GM19351 (cell line): ENCODE data around the gene FAXDC2.
"Not testable (repeated sequence)": the region's sequence is repeated elsewhere in the genome, so short reads cannot be mapped to it uniquely, and the experiment has no call there.

Experiments
- ATAC-seq: cut with Tn5 transposase; IDR thresholded peaks from one replicate; pipeline ENCODE4 v1.9.1; 2021; ENCODE audit warnings: mild to moderate bottlenecking, moderate library complexity; ENCODE audit not compliant: unreplicated experiment

The FAXDC2 gene

DNA sequence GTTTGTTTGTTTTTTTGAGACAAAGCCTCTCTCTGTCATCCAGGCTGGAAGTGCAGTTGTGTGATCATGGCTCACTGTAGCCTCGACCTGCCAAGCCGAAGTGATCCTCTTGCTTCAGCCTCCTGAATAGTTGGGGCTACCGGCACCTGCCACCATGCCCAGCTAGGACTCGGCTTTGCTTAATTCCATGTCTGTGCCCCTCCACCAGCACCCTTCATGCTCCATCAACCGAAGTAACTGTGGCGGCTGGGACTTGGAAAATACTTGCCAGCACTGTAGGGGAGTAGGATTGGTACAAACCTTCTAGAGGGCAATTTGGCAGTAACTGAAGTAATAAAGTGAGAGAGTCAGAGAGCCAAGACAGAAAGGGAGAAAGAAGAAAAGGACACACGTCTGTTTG lies 19.0 kb downstream of the FAXDC2 start:
- no peak for ATAC-seq

DNA sequence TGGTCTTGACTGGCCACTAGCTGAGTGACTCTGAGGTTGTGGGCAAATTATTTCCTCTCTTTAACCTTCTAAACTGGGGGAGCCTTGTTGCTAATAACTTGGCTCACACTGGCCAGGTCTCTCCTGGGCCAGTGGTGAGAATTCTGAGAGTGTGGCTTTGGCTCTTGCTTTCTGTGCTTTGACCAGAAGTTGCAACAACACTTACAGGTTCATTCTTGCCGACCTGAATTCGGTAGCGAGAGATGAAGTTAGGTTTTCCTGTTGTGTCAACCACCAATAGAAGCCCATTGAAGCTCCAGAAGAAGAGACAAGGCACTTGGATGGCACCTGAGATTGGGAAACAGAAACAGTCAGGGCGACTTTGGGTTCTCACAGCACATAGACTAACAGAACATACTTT lies 19.8 kb downstream of the FAXDC2 start:
- ATAC-seq: no peak

DNA sequence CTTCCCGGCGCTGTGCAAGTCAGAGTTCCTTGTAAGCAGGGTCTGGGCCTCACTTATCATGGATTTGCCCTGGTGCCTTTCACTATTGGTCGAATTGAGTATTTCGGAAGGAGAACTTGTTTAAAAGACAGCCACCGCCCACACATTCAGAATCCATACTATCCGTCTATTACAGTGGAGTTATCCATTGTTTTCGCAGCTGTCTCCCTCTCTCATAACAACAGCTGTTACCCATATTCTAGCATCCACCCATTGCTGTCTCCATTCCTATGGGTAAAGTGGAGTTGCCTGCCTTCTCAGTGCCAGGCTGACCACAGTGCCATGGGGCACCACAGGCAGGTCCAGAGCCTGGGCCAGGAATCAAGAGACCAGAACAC lies 20.2 kb downstream of the FAXDC2 start:
- no peak for ATAC-seq

DNA sequence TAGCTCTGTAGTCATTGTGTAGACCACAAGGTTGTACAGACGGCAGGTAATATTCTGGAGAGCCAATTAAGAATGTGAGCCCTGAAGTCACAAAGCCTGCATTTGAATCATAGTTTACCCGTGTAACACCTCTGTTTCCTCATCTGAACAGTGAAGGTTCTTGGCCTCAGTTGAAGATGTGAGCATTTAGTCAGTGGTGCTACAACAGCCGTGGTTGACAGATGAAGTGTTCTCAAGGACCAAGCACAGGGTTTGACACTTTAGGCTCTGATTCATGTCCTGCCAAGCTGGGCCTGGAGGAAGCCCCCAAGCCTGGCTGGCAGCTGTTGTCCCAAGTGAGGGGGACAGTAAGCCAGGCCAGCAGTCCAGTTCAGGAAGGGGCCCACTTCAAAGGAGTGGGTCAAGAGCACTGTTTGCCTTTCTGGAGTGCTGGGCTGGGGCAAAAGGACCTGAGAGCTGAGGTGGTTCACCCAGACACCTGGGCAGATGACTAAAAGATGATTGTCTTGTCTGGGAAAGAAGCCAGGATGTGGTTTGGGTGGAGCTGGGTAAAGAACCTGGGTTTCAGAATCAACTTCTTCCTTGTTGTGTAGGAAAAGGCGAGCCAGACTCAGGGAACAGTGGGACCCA lies 20.7 kb downstream of the FAXDC2 start:
- no peak for ATAC-seq

DNA sequence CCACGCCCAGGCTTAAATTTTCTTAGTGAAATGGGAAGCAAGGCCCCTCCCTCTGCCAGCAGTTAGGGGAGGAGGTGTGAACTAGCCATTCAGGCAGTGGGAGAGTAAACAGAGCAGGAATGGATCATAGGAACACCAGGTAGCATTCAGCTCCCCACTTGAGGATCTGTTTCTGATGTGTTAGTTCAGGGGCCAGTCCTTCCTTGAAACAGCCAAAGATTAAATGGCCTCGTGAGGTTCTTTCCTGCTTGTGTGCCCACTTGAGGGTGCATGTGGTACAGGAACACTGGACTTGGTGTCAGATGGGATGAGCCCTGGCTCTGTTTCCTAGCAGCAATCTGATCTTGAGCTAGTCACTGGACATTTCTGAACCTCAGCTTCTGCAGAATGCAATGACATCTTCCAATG lies 21.2 kb downstream of the FAXDC2 start:
- ATAC-seq: no peak

DNA sequence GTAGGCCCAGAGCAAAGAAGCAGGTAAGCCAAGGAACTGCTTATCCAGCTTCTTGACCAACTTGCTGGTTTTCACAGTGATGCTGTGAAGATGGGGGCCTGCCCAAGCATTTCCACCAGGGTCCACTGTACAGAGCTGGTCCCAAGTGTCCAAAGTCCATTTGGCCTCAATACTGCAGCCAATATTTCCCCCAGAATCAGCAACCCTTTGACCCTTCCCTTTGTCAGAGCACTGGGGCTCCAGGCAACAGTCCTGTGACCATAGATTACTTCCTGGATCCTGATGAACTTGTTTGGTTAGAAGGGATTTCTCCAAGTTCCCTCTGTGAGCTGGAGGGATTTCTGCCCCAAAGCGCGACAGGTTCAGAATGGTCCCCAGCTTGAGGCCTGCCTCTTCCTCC lies 26.3 kb downstream of the FAXDC2 start:
- ATAC-seq: no peak

DNA sequence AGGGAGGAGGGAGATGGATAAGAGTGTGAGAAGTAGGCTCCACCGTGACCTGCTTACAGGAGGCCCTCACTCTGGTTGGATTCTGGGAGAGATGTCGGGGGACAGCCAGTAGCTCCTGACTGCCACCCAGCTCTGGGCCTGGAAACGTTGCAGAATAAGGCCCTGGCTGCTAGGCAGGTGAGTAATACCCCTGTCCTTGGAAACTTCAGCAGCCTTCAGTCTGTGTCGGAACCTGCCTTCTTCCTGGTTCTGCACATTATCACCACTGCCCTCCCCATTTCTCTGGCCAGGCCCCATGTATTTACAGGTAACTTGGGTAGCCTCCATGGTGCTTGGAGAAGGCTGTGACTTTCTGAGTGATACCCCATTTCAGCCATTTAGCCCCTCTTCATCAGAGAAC lies 26.8 kb downstream of the FAXDC2 start:
- no peak for ATAC-seq

DNA sequence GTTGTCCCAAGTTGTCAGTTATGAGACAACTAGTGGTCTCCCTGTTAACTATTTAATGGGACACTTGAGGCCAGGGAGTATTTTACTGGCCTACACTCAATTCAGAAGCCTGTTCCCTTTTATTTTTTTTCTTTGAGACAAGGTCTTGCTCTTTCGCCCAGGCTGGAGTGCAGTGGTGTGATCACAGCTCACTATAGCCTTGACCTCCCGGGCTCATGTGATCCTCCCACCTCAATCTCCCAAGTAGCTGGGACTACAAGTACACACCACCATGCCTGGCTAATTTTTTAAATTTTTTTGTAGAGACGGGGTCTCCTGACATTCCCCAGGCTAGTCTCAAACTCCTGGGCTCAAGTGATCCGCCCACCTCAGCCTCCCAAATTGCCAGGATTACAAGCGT lies 27.5 kb downstream of the FAXDC2 start:
- not testable (repeated sequence) for ATAC-seq

- no peak for ATAC-seq
Observed at GRCh38 chr5:154820383-154820782, 30.0 kb downstream of the FAXDC2 start.

- ATAC-seq: no peak
Observed at GRCh38 chr5:154819546-154819945, 30.9 kb downstream of the FAXDC2 start.

DNA sequence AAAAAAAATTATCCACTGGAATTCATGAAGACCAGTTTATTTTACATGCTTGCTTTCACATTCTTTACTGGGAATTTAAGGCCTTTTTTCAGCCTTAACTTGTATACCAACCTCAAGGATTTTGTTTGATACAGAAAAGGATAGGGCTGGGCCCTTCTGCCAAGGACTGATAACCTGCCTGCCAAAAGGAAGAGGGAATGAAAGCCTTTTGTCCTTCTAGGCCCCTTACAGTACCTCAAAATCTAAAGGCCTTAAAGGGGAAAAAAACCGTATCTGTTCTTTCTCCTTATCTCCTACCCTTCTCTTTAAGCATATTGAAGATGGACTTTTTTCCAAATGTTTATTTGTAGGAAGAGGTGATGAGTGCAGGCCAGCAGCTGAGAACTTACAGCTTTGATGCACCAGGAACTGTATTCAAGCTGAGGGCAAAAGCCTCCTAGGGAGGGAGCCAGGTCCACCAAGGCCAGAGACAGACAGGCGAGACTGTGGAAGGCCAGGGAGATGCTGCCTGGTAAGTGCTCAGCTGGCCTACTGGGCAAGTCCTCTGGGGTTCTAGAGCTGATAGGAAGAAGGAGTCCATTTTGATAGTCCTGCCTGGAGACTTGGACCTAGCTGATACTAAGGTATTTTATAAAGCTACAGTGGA lies 31.8 kb downstream of the FAXDC2 start:
- no peak for ATAC-seq

GRCh38 chr5:154817815-154818214 lies 32.6 kb downstream of the FAXDC2 start:
- ATAC-seq: no peak

- ATAC-seq: no peak
Observed at GRCh38 chr5:154816891-154817492, 33.4 kb downstream of the FAXDC2 start.

DNA sequence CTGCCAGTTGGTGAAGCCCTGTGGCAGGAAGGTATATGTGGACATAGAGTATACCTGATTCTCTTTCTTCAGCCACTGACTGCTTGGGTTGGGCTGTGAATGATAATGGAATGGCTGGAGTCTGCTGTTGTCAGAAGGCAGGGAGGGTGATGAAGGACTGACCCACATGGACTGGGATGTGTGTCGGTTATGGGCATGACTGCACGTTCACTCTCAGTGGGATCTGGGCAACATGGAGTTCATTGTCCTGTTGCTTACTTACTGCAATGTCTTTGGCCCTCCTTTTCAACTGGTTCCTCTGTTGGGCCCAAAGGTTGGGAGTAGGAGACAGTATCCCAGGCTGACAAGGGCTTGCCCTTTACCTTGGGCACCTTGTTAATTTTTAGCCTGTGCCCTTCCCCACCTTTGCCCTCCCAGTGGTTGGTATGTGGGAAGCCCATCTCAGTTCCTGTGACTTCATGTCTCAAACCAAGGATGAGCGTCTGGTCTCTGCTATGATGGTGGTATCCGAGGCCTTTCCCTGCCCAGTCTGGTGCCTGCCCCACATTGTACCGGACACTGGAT lies 34.6 kb downstream of the FAXDC2 start:
- ATAC-seq: no peak

DNA sequence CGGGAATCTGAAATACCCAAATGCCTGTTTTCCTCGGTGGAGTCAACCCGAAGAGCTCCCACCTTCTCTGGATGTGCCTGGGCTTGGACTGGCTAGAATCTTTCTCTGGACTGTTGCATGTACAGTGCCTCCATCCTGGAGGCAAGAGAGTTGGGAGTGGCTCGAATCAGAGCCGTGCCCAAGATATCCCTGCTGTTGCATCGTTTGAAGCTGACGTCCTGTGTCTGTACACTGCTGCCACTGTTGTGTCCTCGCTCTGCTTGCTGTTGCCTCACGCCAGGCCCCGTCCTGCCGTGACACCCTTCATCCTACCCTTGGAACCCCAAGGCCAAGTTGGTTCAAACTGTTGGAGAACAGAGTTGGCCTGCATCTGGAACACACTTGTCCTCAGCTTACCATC lies 35.4 kb downstream of the FAXDC2 start:
- no peak for ATAC-seq

GRCh38 chr5:154813736-154814135 lies 36.7 kb downstream of the FAXDC2 start:
- no peak for ATAC-seq

DNA sequence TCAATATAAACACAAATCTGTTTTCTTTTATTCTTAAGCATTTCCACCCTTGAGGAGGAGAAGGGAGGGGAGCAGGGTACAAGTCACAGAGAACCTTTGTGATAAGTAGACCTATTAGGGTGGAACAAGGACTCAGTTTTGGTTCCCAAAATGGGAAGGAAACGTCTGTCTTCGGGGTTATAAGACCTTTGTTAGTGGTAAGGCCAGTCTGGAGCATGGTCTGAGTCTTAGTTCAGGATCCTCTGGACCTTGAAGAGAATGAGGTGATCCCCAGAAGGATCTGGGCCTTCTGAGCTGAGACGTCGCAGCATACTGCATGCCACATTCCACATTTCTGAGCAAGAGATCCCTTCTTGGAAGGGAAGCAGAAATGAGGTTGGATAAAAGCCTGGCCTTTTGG lies 37.2 kb downstream of the FAXDC2 start:
- no peak for ATAC-seq

- ATAC-seq: peak; percentile 82
Observed at GRCh38 chr5:154811653-154812465, 38.5 kb downstream of the FAXDC2 start.

GRCh38 chr5:154811239-154811638 lies 39.2 kb downstream of the FAXDC2 start:
- no peak for ATAC-seq

GRCh38 chr5:154806176-154806575 lies 44.2 kb downstream of the FAXDC2 start:
- no peak for ATAC-seq

DNA sequence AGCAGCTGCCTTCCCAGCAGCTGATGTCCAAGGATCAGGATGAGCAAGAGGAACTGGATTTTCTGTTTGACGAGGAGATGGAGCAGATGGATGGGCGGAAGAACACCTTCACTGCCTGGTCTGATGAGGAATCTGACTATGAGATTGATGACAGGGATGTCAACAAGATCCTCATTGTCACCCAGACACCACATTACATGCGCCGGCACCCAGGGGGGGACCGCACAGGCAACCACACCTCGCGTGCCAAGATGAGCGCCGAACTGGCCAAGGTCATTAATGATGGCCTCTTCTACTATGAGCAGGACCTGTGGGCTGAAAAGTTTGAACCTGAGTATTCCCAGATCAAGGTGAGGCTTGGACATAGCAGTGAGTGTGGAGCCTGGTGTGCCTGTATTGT lies 48.4 kb downstream of the FAXDC2 start:
- no peak for ATAC-seq
